ENCODE data around the gene MSRB3.
"Not testable (repeated sequence)": the region's sequence is repeated elsewhere in the genome, so short reads cannot be mapped to it uniquely, and the experiment has no call there.

The MSRB3 gene

DNA sequence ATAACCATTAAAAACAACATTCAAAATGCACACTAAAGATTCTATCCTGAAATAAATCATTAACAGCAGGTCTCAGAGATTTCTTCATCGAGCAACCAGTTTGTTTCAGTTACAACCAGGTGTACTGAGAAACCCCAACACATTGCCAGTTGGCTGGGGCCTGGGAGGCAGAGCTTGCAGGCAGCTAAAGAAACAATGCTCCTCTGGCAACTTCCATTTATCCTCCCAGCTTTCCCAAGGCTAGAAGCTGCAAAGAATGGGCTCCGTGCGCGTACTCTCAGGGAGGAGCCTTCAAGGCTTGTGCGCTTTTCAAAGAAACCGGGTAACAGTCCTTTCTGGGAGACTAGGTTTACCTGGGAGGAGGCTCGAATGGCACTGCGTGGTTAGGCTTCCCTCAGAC, 181.6 kb downstream of the MSRB3 start:
- no peak for DNase-seq

DNA sequence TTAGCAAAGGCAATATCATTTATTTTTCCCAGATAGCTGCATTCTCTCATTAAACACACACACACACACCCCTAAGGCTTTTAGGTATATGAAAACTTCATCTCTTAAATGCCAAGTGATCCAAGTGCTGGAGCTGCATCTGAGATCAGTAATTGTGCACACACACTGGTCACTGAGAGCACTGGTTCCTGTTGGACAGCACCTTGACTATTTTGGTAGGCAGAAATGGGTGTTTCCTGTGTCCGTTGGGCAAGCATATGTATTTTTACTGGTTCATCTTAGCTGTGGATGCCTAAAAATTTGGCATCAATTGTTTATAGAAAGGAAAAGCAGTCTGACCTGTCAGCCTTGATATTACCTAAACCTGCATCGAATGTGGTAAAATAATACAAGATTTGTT, 182.5 kb downstream of the MSRB3 start:
- no peak for DNase-seq

DNA sequence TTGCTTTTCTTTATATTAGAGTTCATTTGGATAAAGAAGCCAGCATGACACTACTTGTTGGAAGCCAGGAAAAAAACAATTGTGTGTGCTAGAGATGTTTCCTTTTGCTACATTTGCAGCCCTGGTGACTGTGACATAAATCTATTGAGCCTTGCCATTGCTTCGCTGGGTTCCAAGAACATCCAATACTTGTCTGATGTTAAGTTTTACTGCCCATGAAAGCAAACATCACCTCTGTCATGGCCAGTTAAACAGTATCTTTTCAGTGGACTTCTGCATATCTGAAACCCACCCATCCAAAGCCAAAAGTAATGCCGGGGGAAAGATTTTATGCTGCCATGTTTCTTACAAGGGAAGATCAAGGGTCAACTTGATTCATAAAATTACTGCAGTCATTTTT, 184.0 kb downstream of the MSRB3 start:
- DNase-seq = no peak

DNA sequence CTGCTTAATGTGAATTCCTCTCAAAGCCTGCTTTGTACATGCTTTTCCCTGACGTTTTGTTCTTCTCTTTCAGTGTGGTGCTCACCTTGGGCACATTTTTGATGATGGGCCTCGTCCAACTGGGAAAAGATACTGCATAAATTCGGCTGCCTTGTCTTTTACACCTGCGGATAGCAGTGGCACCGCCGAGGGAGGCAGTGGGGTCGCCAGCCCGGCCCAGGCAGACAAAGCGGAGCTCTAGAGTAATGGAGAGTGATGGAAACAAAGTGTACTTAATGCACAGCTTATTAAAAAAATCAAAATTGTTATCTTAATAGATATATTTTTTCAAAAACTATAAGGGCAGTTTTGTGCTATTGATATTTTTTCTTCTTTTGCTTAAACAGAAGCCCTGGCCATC, 184.6 kb downstream of the MSRB3 start:
- DNase-seq = no peak

- DNase-seq = no peak
These were observed 185.1 kb downstream of the MSRB3 start for GRCh38 chr12:65463611-65464010.

- no peak for DNase-seq
These were observed 186.4 kb downstream of the MSRB3 start for GRCh38 chr12:65464930-65465329.

DNA sequence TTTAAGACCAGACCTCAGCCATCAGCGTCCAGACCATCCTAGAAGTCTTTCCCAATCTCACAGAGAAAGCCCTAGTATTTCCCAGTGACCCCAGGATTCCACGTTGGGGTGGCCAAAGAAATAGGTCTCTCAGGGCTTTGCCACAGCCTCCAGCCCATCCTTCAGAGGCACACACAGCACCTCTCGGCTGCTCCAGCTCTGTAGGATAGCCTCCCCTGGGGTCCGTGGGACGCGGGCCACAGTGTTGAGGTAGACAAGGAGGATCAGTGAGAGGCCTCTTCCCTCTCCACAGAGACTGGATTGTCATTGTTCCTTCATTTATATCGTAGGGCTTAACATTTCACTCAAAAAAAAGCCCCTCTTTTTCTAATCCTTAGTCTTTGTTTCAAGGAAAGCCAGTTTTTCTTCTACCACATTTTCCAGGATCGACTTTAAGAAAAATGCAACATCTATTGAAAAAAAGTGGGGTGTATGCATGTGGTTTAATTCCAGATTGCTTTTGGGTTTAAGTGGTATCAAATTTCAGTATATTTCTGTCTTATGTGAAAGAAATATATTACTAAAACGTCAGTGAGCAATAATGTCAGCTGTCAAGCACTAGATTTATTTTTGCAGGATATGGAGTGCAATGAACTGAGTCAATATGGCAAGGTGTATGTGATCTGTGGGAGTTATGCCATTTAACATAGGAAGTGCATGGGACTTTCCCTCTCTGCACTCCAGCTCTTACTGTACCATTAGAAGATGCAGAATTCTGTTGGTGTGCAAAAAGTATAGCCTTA, 187.5 kb downstream of the MSRB3 start:
- no peak for DNase-seq

DNA sequence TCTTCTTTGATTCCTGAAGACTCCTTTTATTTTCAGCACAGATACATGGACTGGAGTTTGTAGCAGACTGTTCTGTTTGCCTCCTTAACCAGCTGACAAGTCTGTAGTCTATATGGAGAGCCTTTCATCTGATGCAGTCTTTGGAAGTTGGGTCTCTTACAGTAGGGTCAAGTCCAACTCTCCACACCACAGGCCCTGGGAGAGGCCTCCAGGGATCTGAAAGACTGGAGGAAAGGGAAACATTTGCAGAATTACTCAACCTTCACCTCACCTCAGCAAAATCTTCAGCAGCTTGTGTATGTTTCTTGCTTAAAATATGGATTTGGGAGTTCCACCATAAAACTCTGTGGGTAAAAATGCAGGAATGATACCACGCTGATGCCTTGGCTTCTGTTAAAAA, 188.4 kb downstream of the MSRB3 start:
- no peak for DNase-seq

- DNase-seq = no peak
These were observed 191.8 kb downstream of the MSRB3 start for GRCh38 chr12:65470256-65470655.

GRCh38 chr12:65472079-65472478, 193.6 kb downstream of the MSRB3 start:
- no peak for DNase-seq

DNA sequence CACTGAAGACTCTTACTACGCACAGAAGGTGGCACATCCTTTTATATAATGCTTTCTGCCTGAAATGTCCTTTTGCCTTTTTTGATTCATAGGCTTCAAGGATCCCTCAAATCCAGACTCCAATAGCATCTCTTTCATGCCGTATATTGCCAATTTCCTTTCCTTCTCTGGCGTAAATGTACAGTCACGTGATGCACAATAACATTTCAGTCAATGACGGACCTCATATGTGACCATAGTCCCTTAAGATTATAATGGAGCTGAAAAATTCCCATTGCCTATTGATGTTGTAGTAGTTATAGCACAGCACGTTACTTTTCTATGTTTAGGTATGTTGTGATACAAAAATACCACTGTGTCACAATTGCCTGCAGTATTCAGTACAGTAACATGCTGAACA, 196.3 kb downstream of the MSRB3 start:
- no peak for DNase-seq

- DNase-seq = no peak
These were observed 199.2 kb downstream of the MSRB3 start for GRCh38 chr12:65477721-65478120.

- DNase-seq = not testable (repeated sequence)
These were observed 205.5 kb downstream of the MSRB3 start for GRCh38 chr12:65483891-65484516.

GRCh38 chr12:65488197-65488596, 209.7 kb downstream of the MSRB3 start:
- DNase-seq = no peak

- no peak for DNase-seq
These were observed 211.8 kb downstream of the MSRB3 start for GRCh38 chr12:65490250-65490649.

DNA sequence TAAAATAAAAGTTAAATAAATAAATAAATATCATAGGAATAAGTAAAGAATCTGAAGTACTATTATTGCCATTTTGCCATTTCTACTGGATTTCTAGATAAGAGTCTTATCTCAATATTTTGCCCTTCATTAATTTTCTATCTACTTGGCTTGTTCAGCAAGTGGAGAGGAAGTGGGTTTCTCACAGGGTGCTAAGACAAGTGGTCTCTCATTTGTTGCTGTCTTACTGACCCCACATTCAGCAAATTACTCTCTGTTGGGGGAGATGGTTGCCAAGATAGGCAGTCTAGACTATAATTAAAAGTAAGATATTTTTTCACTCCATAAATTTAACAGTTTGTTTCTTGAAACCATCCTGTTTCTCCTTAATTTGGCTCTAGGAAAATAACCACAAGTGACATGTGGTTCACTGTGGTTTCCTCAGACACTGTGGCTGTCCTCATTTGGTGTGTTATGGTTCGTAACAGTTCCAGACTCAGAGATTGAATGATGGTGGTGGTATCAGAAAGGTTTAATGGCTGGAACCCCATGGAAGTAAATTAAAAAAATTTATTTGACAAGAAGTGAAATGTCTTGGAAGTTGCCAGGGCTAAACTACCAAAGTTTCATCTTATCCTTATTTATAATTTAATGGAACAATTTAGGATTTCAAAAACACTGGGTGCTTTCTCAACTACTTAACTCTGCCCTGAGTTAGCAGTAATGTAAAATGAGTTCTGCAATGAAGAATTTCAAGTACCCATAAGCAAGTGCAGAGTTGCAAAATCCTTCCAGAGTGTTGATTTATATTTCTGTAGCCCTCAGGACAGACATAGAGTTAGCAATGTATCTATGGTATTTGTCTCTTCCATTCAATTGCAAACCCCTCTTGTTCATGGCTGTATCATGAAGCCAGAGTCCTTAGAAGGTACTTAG, 214.8 kb downstream of the MSRB3 start:
- no peak for DNase-seq

DNA sequence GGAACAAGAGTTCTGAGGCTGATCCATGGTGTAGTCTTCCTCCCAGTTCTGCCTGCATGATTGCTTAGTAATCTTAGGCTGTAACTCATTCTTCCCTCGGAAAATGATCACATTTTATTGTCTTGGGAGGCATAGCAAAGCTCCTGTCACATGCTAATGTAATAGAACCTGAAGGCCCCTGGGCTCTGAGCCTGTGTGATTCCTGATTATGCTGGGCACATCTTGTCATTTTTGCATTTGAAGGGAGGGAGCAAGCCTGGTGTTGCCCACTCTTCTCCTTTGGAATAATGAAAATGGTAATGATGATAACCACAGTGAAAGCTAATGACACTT, 215.4 kb downstream of the MSRB3 start:
- DNase-seq = no peak

DNA sequence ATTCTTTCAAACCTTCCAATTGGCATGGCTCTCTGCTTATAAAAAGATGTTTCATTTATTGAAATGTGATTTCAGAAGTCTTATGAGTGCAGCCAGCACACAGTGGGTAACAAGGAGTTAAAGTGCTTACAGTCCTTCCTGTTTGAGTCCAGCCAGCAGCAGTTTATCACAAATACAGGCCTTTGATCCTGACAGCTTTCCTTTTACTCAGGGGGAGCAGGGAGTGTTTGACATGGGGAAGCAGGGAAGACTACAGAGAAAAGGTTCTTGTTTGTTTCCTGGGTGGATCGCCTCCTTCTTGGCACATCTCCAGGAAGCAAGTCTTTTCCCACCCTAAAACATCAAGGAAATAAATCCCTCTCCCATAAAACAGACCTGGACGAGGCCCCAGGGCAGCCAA, 216.1 kb downstream of the MSRB3 start:
- DNase-seq = no peak

- no peak for DNase-seq
These were observed 216.8 kb downstream of the MSRB3 start for GRCh38 chr12:65495233-65495632.

DNA sequence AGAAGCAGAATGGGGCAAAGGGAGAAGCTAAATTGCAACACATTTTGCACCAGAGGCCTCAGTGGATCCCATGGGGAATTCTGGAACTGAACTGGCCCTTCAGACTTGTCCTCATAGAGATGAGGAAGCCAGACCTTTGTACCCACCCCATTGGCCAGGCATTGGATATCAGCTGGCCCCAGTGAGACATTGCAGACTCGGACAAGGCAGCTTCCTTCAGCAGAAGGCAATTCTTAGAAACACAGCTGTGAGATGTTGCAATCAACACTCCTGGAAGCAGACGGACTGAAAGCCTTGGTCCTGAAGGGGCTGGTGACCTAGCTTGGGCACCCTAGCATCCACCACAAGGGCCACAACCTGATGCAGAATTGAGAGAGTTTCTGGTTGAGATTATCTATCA, 218.1 kb downstream of the MSRB3 start:
- DNase-seq = peak in 1 of 2 donors; percentile 10

GRCh38 chr12:65497660-65498059, 219.2 kb downstream of the MSRB3 start:
- DNase-seq = no peak

DNA sequence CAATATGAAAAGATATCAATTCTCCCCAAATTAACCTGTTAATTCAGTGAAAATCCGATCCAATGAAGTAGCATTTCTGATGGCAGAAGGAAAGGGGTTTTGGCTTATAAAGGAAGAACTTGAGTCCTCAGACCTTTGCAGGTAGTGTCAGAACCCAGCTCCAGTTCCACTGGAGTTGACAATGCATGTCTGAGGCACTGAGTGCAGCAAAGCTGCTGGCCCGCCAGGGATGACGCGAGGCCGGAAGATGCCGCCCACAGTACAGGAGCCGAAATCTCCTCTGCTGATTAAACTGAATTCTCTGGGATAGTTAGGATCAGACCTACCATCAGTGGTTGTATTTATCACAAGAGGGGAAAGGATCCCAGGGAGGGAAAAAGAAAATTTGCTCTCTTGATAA, 220.7 kb downstream of the MSRB3 start:
- no peak for DNase-seq

DNA sequence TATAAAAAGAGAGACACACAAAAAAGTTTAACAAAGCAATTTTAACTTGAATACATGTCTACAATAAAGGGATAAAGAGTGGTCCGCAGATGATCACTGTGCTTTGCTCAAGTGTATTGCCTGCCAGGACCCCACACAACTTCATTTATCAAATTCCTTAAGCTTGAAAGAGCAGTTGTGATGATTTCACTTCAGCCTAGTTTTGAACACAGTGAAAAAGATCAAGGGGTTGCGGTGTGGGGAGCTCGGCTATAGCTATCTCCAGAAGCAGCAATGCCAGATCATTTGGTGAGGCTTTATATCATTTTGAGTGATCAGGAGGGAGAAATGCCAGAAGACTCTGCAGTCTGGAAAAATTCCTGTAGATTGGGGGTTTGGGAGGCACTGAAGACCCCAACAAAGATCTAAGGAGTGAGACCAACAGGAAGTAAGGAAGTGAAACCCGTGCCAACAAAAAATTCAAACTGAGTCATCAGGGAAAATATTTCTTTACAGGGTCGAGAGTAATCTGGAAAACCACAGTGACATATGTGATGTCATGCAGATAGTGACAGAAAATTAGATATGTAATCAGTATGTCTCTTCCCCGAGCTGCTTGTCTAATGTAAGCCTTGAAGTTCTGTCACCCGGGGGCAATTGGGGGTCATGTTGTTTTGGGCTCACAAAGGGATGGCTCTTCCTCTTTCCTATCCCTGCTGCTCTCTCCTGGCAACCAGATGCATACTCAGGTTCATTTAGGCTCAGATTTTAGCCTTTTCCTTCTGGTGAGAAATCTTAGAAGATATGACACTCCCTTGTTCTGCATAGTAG, 221.8 kb downstream of the MSRB3 start:
- DNase-seq = no peak

Measured in inflammatory macrophage treated with lipopolysaccharide for 1 hour (primary cell).